HG02981 (cell line): Measurements from ENCODE around the gene ATP8B3.
"Not testable (repeated sequence)": the region's sequence is repeated elsewhere in the genome, so short reads cannot be mapped to it uniquely, and the experiment has no call there.

Experiments used
- ATAC-seq: cut with Tn5 transposase; IDR thresholded peaks from one replicate; pipeline ENCODE4 v1.9.1; 2021; ENCODE audit warnings: mild to moderate bottlenecking, moderate library complexity; ENCODE audit not compliant: unreplicated experiment

Gene ATP8B3

GRCh38 chr19:1804858-1805257 is 7.2 kb downstream of the ATP8B3 start:
- no peak for ATAC-seq

DNA sequence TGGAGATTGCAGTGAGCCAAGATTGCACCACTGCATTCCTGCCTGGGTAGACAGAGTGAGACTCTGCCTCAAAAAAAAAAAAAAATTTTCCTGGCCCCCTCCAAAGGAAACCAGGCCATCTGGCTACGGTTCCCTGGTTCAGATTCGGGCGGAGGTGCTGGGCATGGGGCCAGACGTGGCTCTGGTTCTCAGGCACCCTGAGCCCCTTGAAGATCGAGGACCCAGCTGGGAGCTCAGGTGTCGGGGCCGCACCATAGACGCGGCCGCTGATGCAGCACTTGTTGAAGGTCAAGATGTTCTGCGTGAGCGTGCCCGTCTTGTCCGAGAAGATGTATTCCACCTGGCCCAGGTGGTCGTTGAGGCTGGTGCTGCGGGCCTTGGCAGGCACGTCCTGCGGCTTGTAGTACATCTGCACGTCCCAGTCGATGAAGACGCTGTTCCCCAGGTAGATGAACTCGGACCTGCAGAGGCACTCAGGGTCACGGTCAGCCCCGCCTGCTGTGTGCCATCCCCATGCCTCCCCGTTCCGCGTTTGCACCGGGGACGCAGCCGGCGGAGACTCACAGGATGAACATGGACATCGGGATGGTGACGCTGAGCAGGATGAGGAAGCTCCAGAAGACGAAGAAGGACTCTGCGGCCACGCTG is 12.3 kb downstream of the ATP8B3 start:
- ATAC-seq = no peak

DNA sequence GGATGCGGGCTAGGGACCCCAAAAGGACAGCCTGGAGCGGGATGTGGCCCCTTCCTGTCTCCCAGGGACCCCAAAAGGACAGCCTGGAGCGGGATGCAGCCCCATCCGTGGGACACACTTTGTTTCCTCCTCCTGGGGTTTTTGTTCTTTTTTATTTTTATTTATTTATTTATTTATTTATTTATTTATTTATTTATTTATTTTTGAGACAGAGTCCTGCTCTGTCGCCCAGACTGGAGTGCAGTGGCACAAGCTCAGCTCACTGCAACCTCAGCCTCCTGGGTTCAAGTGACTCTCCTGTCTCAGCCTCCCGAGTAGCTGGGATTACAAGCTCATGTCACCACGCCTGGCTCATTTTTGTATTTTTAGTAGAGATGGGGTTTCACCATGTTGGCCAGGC is 14.8 kb downstream of the ATP8B3 start:
- ATAC-seq = not testable (repeated sequence)

- no peak for ATAC-seq
Measured at GRCh38 chr19:1796395-1797142, 15.5 kb downstream of the ATP8B3 start.

DNA sequence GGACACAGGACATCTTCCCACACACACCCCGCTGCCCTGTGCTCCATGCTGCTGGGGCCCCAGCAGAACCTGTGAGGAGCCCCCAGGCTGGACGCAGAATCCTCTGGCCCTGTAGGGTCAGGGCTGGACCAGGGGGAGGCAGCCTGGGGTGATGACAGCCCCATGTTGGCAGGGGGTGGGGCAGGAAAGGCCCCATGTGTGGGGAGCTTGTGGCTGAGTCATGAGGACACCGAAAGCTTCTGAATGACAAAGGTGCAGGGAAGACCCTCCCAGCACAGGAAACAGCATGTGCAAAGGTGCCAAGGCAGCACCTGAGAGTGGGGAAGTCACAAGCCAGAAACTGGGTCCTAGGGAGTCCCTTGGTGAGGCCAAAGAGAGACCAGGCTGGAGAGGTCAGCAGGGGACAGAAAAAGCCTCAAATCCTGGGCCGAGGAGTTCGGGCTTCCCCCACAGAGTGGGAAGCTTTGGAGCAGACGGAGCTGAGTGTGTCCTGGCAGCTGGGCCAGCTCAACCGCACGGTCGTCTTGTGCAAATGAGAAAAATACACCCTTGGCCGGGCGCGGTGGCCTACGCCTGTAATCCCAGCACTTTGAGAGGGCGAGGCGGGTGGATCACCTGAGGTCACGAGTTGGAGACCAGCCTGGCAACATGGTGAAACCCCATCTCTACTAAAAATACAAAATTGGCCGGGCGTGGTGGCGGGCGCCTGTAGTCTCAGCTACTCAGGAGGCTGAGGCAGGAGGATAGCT is 17.5 kb downstream of the ATP8B3 start:
- no peak for ATAC-seq

DNA sequence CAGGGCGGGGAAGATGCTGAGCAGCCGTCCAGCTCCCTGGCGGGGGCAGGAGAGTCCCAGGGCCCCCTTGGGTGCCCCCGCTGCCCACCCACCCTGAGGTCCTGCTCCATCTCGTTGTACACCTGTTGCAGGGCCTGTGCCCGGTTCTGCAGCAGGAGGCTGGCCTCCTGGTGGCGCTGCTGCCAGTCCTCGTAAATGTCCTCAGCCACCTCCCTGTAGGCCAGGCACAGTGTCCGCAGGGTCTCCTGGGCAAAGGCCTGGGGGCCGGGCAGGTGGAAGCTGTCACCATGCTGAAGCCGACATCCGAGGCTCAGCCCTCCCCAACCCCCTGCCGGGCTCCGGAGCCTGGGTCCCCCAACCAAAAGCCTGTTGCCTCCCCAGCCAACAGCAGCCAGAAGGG is 20.2 kb downstream of the ATP8B3 start:
- no peak for ATAC-seq

DNA sequence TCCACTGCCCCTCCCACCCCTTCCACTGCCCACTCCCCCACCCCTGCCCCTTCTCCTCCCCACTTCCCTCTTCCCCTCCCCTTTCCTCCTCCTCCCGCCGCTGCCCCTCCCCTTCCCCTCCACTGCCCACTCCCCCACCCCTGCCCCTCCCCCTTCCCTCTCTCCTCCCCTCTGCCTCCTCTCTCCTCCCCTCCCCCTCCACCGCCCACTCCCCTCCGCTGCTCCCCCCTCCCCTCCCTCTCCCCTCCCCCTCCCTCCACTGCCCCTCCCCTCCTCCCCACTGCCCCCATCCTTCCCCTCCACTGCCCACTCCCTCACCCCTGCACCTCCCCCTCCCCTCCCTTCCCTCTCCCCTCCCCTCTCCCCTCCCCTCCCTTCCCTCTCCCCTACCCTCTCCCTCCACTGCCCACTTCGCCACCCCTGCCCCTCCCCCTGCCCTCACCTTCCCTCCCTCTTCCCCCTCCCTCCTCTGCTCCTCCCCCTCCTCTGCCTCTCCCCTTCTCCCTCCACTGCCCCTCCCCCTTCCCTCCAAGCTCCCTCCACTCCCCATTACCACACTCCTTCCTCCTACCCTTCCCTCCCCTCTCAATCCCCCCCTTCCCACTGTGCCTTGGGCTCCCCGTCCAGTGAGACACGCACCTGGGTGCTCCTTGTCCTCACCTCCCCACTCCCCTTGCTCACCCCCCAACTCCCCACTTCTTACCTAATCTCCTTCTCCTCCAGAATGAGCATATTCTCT is 21.9 kb downstream of the ATP8B3 start:
- no peak for ATAC-seq

- ATAC-seq = no peak
Measured at GRCh38 chr19:1789261-1790041, 22.6 kb downstream of the ATP8B3 start.

DNA sequence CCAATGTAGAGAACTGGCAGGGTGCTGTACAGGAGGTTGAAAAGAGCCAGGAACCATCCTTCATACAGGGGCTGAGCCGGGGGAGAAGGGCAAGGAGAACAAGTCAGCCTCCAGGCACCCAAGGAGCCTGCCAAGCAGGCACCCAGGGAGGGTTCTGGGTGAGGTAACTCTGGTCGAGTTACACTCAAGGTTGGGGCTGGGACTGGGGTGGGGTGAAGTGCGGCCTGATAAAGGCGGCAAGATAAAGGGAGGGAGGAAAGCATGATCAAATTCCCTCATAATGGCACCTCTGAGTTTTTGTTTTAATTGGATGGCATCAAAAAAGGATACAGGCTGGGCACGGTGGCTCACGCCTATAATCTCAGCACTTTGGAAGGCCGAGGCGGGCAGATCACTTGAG is 25.0 kb downstream of the ATP8B3 start:
- no peak for ATAC-seq

DNA sequence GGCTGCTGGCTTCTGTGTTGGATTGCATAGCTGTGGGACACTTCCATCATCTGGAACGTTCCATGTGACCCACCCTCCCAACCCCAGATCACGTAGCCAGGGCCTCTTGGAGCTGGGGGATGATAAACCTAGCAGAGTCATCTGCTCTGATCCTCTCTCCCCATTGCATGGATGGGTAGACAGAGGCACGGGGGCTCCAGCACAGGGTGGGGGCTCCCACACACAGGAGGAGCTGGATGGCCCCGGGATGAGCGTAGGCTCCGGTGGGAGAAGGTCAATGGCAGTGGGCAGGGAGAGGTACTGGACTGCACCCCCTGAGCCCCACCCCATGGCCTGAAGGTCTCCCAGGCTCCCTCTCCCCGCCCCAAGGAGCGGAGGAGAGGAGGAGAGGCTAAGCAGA is 25.4 kb downstream of the ATP8B3 start:
- no peak for ATAC-seq

- no peak for ATAC-seq
Measured at GRCh38 chr19:1785310-1785709, 26.8 kb downstream of the ATP8B3 start.

- no peak for ATAC-seq
Measured at GRCh38 chr19:1783874-1784273, 28.2 kb downstream of the ATP8B3 start.

DNA sequence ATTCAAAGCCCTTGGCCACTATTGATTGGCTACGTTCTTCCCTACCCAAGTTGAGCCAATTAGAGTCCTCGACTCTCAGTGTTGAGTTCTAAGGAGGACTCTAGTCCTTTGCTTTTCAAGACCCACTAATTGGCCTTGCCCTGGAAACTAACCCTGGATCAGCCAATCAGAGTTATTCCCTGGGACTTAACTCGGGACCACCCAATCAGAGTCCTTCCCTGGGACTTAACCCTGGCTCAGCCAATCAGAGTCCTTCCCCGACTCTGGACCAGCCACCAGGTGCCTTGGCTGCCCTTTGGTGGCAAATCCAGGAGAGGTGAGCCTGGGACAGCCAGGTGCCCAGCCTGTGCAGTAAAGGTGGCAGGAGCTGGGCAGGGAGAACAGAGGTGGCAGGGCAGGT is 28.7 kb downstream of the ATP8B3 start:
- no peak for ATAC-seq

DNA sequence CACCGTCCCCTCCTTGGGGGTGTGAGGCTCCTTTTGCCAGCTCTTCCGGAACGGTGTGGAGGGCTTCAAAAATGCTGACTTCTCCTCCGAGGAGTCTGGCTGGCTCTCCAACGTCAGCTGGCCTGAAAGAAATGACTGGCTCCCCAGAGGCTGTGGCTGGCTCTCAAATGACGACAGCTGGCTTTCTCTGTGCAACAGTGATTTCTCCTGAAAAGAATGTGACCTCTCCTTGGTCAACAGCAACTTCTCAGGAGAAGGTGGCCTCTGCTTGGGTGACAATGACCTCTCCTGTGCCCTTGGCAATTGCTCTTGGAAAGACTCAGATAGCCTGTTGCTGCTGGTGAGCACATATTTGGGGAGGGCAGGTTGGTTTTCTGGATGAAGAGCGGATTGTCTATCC is 29.6 kb downstream of the ATP8B3 start:
- no peak for ATAC-seq

- ATAC-seq = no peak
Measured at GRCh38 chr19:1780272-1780958, 31.7 kb downstream of the ATP8B3 start.

- no peak for ATAC-seq
Measured at GRCh38 chr19:1779574-1779973, 32.5 kb downstream of the ATP8B3 start.

DNA sequence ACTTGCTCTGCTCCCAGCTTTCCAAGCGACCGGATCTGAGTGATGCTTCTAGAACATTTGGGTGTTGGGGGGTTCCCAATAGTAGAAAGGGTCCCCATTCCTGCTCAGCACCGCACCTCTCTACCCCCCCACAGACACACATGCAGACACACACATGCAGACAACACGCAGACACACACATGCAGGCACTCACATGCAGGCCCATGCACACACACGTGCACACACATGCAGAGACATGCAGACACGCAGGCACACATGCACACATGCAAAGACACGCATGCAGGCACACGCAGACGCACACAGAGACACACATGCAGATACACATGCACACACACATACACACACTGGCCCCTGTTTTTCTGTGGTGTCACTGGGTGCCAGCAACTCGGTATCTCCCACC is 34.9 kb downstream of the ATP8B3 start:
- ATAC-seq = no peak

GRCh38 chr19:1776606-1777147 is 35.4 kb downstream of the ATP8B3 start:
- ATAC-seq = no peak

GRCh38 chr19:1775951-1776605 is 36.0 kb downstream of the ATP8B3 start:
- ATAC-seq = no peak
